Natural killer cell (primary cell): ENCODE data around the gene PKD2L1. TPM values are rescaled to one million over a fixed set of nuclear protein-coding genes. Genes with fewer than 3 reads are reported as not detected.
"Not testable (repeated sequence)": the region's sequence is repeated elsewhere in the genome, so short reads cannot be mapped to it uniquely, and the experiment has no call there.

ENCODE experiments used
- ATAC-seq, 3 donors: fragments of 150-1000 bp in 2 of 3; fragments of 200-7000 bp in 1 of 3; cut with Tn5 transposase; 1 replicate in 1 of 3; 2 replicates in 2 of 3; pipeline ENCODE4 v1.10.0; 2021; ENCODE audit warnings: mild to moderate bottlenecking in 2 of 3, moderate library complexity in 2 of 3
- DNase-seq, 2 donors: peaks; one replicate each; pipeline versions ENCODE4 v3.0.0 to v3.0.0-alpha.2; 2013 to 2021; ENCODE audit warnings: mixed read lengths in 1 of 2
- H3K27ac ChIP-seq: one replicate; pipeline ENCODE4 v1.5.1; 2013; ENCODE audit warnings: mild to moderate bottlenecking, low read length
- H3K27me3 ChIP-seq: one replicate; pipeline ENCODE4 v1.6.1; 2013; ENCODE audit warnings: low read length; ENCODE audit not compliant: control insufficient read depth, insufficient read depth
- H3K36me3 ChIP-seq: one replicate; pipeline ENCODE4 v1.6.1; 2013; ENCODE audit warnings: low read length; ENCODE audit not compliant: control insufficient read depth, insufficient read depth
- H3K4me1 ChIP-seq: one replicate; pipeline ENCODE4 v1.6.1; 2013; ENCODE audit warnings: low read length; ENCODE audit not compliant: control insufficient read depth, insufficient read depth
- H3K4me3 ChIP-seq: one replicate; pipeline ENCODE4 v1.5.1; 2013; ENCODE audit warnings: low read length
- H3K9me3 ChIP-seq: one replicate; pipeline ENCODE4 v1.6.1; 2013; ENCODE audit warnings: low read length; ENCODE audit not compliant: control insufficient read depth, insufficient read depth
- H3K27ac Mint-ChIP-seq, 2 donors: one replicate each; pipeline ENCODE4 v1.8.0; 2022; ENCODE audit warnings: mild to moderate bottlenecking in 2 of 2, mixed read lengths in 2 of 2, moderate library complexity in 1 of 2
- H3K27me3 Mint-ChIP-seq, 2 donors: one replicate each; pipeline ENCODE4 v1.8.0; 2022; ENCODE audit warnings: low read depth in 2 of 2, mixed read lengths in 2 of 2
- H3K36me3 Mint-ChIP-seq: one replicate; pipeline ENCODE4 v1.8.0; 2022; ENCODE audit warnings: mixed read lengths
- H3K4me1 Mint-ChIP-seq, 2 donors: one replicate each; pipeline ENCODE4 v1.8.0; 2022; ENCODE audit warnings: mixed read lengths in 2 of 2
- H3K4me3 Mint-ChIP-seq: one replicate; pipeline ENCODE4 v1.8.0; 2022; ENCODE audit warnings: mild to moderate bottlenecking, moderate library complexity, mixed read lengths
- H3K9me3 Mint-ChIP-seq, 2 donors: one replicate each; pipeline ENCODE4 v1.8.0; 2022; ENCODE audit warnings: mixed read lengths in 2 of 2
- CTCF ChIP-seq: fragments of 200-600 bp; IDR thresholded peaks from one replicate; pipeline ENCODE4 v1.8.0; 2022; ENCODE audit warnings: antibody characterized with exemption
- WGBS: methylation state at CpG from one replicate; pipeline ENCODE4 v1.1.7; 2013; ENCODE audit warnings: missing lambda C conversion rate; ENCODE audit not compliant: insufficient coverage; 5-methylcytosine and 5-hydroxymethylcytosine counted together
- intact Hi-C: fragments of 100-400 bp; cut with micrococcal nuclease; formaldehyde crosslinking; loops from one replicate; pipeline ENCODE4 v1.14.2; 2022
- total RNA-seq, 4 donors: library from RNA; stranded (reverse); fragments of 120-200 nt in 1 of 4; gene quantifications; one replicate each; pipeline versions ENCODE4 v1.2.3 to v1.2.4, GENCODE V29; 2013 to 2022

PKD2L1 gene
- total RNA-seq, 3 donors from 2014 or later (not counting 1 experiment from before 2014, with no cell fraction given) = not detected

DNA sequence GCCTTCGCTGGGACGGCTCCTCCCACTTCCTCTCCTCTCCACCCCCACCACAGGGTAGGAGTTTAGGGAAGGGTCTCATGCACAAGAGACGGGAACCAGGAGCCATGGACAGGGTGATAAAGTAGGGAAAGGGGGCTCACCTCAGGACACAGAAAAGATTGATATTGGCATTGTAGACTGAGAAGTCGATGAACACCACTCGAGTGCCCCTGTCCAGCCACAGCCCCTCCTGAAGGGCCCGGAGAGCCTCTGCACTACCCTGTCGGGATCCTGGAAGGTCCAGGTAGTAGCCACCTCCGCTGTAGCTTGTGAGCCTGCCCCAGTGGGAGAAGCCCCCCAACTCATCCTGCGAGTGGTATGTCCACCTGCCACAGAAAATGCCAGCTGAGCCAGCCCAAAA is 32.8 kb downstream of the PKD2L1 start:
- intact Hi-C loops = no loop called here
- Mint-ChIP-seq H3K36me3 (no peaks in the 10 kb centered on the region), H3K4me1 (no peaks in the 10 kb centered on the region), H3K9me3 (peaks cover 0 to 3% of the 10 kb centered on the region in 2 donors), H3K27me3 (peaks cover 27 to 35% of the 10 kb centered on the region in 2 donors), H3K4me3 (no peak overlapping the region), H3K27ac (no peak overlapping the region)
- 84% methylated on average over 7 of the region's 9 CpGs for WGBS
- DNase-seq (no peak), ATAC-seq (no peak)
- Histone ChIP-seq H3K36me3 (no peaks in the 10 kb centered on the region), H3K4me3 (no peak overlapping the region), H3K27ac (no peak overlapping the region), H3K27me3 (peaks cover 3% of the 10 kb centered on the region), H3K9me3 (no peaks in the 10 kb centered on the region), H3K4me1 (peaks cover 3% of the 10 kb centered on the region)
- no peak for TF ChIP-seq CTCF

- intact Hi-C loops = no loop called here
- no peak overlapping the region for H3K27ac ChIP-seq
- H3K4me3 ChIP-seq = no peak overlapping the region
- H3K27me3 ChIP-seq = peaks cover 3% of the 10 kb centered on the region
- Mint-ChIP-seq H3K27me3 (peaks cover 20 to 28% of the 10 kb centered on the region in 2 donors), H3K4me1 (no peaks in the 10 kb centered on the region), H3K36me3 (no peaks in the 10 kb centered on the region), H3K9me3 (no peaks in the 10 kb centered on the region), H3K4me3 (no peak overlapping the region), H3K27ac (no peak overlapping the region)
- DNase-seq (no peak), ATAC-seq (no peak)
- H3K36me3 ChIP-seq = no peaks in the 10 kb centered on the region
- peaks cover 7% of the 10 kb centered on the region for H3K4me1 ChIP-seq
- no peaks in the 10 kb centered on the region for H3K9me3 ChIP-seq
- TF ChIP-seq CTCF = no peak
Observed at GRCh38 chr10:100293066-100293465, 37.0 kb downstream of the PKD2L1 start.

- H3K36me3 ChIP-seq, H3K9me3 Mint-ChIP-seq, H3K4me3 ChIP-seq, H3K27me3 ChIP-seq, H3K4me1 Mint-ChIP-seq, H3K4me3 Mint-ChIP-seq, H3K4me1 ChIP-seq, intact Hi-C loops, H3K27ac Mint-ChIP-seq, DNase-seq, H3K9me3 ChIP-seq, H3K27ac ChIP-seq, H3K36me3 Mint-ChIP-seq, ATAC-seq: not testable (repeated sequence)
- 92% methylated on average over 4 of the region's 4 CpGs for WGBS
- H3K27me3 Mint-ChIP-seq = peaks cover 20 to 28% of the 10 kb centered on the region in 2 donors
Observed at GRCh38 chr10:100292300-100292699, 37.7 kb downstream of the PKD2L1 start.

- H3K27ac ChIP-seq = no peak overlapping the region
- ATAC-seq (no peak), DNase-seq (no peak)
- Mint-ChIP-seq H3K27me3 (peaks cover 11 to 19% of the 10 kb centered on the region in 2 donors), H3K9me3 (no peaks in the 10 kb centered on the region), H3K4me3 (no peak overlapping the region), H3K36me3 (no peaks in the 10 kb centered on the region), H3K4me1 (peaks cover 6 to 13% of the 10 kb centered on the region in 2 donors), H3K27ac (no peak overlapping the region)
- WGBS = 70% methylated on average over 3 of the region's 3 CpGs
- H3K27me3 ChIP-seq = no peaks in the 10 kb centered on the region
- no peak overlapping the region for H3K4me3 ChIP-seq
- TF ChIP-seq CTCF = no peak
- no peaks in the 10 kb centered on the region for H3K36me3 ChIP-seq
- intact Hi-C loops = no loop called here
- H3K4me1 ChIP-seq = peaks cover 12% of the 10 kb centered on the region
- no peaks in the 10 kb centered on the region for H3K9me3 ChIP-seq
Observed at GRCh38 chr10:100291356-100291755, 38.7 kb downstream of the PKD2L1 start.
